OCI-LY7 (cell line): ENCODE measurements around the gene SF3A1. TPM values are rescaled to one million over a fixed set of nuclear protein-coding genes. Genes with fewer than 3 reads are reported as not detected.
"Not testable (repeated sequence)": the region's sequence is repeated elsewhere in the genome, so short reads cannot be mapped to it uniquely, and the experiment has no call there.

Source experiments
- BruUV-seq: library from RNA; stranded (reverse); fragments of 400-500 nt; replicated peaks from 2 replicates; lab custom pipeline; 2021; lab: Mats Ljungman, UMichigan
- CTCF ChIA-PET: fragments of 300-600 bp; sonication (Branson Sonifier 250); formaldehyde crosslinking; loops from one replicate; lab custom pipeline; 2022; ENCODE audit warnings: antibody characterized with exemption; ENCODE audit not compliant: unreplicated experiment; lab: Charles Lee
- POLR2A ChIA-PET: fragments of 300-600 bp; sonication (Branson Sonifier 250); formaldehyde crosslinking; loops from one replicate; lab custom pipeline; 2022; ENCODE audit warnings: antibody characterized with exemption; lab: Charles Lee
- DNase-seq: peaks from one replicate; pipeline ENCODE4 v3.0.0-alpha.2; 2015; ENCODE audit warnings: low spot score
- H2AFZ ChIP-seq: fragments of 200-600 bp; sonication (generic), shearing (Covaris generic); 2 replicates; pipeline ENCODE4 v1.6.1; 2014; ENCODE audit warnings: mild to moderate bottlenecking, antibody characterized with exemption, low read length, moderate library complexity
- H3K27ac ChIP-seq: fragments of 200-600 bp; sonication (generic); 2 replicates; pipeline ENCODE4 v1.5.1; 2014; ENCODE audit warnings: mixed run types, low read depth, mild to moderate bottlenecking, moderate library complexity, low read length, inconsistent platforms; ENCODE audit not compliant: poor library complexity, severe bottlenecking
- H3K36me3 ChIP-seq: fragments of 200-600 bp; sonication (generic); 2 replicates; pipeline ENCODE4 v1.6.1; 2014; ENCODE audit warnings: mild to moderate bottlenecking, antibody characterized with exemption, low read length, moderate library complexity, mixed read lengths; ENCODE audit not compliant: insufficient read depth
- H3K4me1 ChIP-seq: fragments of 200-600 bp; sonication (generic); 2 replicates; pipeline ENCODE4 v1.5.1; 2014; ENCODE audit warnings: mild to moderate bottlenecking, low read length; ENCODE audit not compliant: insufficient read depth, poor library complexity, severe bottlenecking
- H3K4me2 ChIP-seq: fragments of 200-600 bp; sonication (generic); 2 replicates; pipeline ENCODE4 v1.6.1; 2014; ENCODE audit warnings: mild to moderate bottlenecking, low read length
- H3K4me3 ChIP-seq: fragments of 200-600 bp; sonication (generic); 2 replicates; pipeline ENCODE4 v1.5.1; 2014; ENCODE audit warnings: mild to moderate bottlenecking, low read depth, low read length; ENCODE audit not compliant: poor library complexity, severe bottlenecking
- H3K79me2 ChIP-seq: fragments of 200-600 bp; sonication (generic); 2 replicates; pipeline ENCODE4 v1.6.1; 2016; ENCODE audit warnings: low read depth, mild to moderate bottlenecking, low read length, moderate library complexity, mixed read lengths; ENCODE audit not compliant: insufficient read depth
- H3K9me2 ChIP-seq: fragments of 200-600 bp; sonication (generic); 2 replicates; pipeline ENCODE4 v1.6.1; 2016; ENCODE audit warnings: mild to moderate bottlenecking, low read length, mixed read lengths; ENCODE audit not compliant: insufficient read depth
- H3K9me3 ChIP-seq: fragments of 200-600 bp; sonication (generic); 2 replicates; pipeline ENCODE4 v1.6.1; 2014; ENCODE audit warnings: mild to moderate bottlenecking, mixed run types, low read length, mixed read lengths
- H4K20me1 ChIP-seq: fragments of 200-600 bp; sonication (generic); 2 replicates; pipeline ENCODE4 v1.6.1; 2014; ENCODE audit warnings: mild to moderate bottlenecking, antibody characterized with exemption, low read length, moderate library complexity, mixed read lengths; ENCODE audit not compliant: insufficient read depth
- CTCF ChIP-seq: fragments of 200-600 bp; sonication (generic); conservative IDR thresholded peaks from 2 replicates; pipeline ENCODE4 v1.5.1; 2014; ENCODE audit warnings: mild to moderate bottlenecking, antibody characterized with exemption, low read length, moderate library complexity, mixed read lengths
- EZH2phosphoT487 ChIP-seq: fragments of 200-600 bp; sonication (generic); IDR thresholded peaks from 2 replicates; pipeline ENCODE4 v1.6.1; 2018; ENCODE audit warnings: low read depth, borderline replicate concordance, mild to moderate bottlenecking, mixed run types, antibody characterized with exemption, low read length, moderate library complexity, mixed read lengths
- intact Hi-C: fragments of 100-400 bp; cut with micrococcal nuclease; formaldehyde crosslinking; loops from one replicate; pipeline ENCODE4 v1.10.0; 2022; ENCODE audit not compliant: unreplicated experiment
- total RNA-seq, 2 experiments: library from RNA; depleted of rRNA in 1 of 2; stranded (reverse); fragments of >200 nt in 1 of 2; shearing (Covaris generic) in 1 of 2; gene quantifications; 2 replicates each; pipeline ENCODE4 v1.2.3, GENCODE V29; 2014 to 2022

The SF3A1 gene
- total RNA-seq, 2 experiments from 2014 or later, result 71.8 to 200 TPM

- H3K36me3 ChIP-seq, result no peaks in the 10 kb centered on the region
- H3K27ac ChIP-seq, result no peak overlapping the region
- ChIA-PET CTCF (interaction anchor here (0.6 kb wide), 1 partner anchor 395 kb away, joined by 3 read pairs; no protein-coding TSS in a partner anchor), POLR2A (interaction anchor here (0.6 to 0.7 kb wide), 3 partner anchors 16 to 335 kb away, joined by 3 read pairs; no protein-coding TSS in a partner anchor)
- no peak for TF ChIP-seq CTCF
- TF ChIP-seq EZH2phosphoT487, result no peak
- no peaks in the 10 kb centered on the region for H3K9me3 ChIP-seq
- no peaks in the 10 kb centered on the region for H3K4me1 ChIP-seq
- BruUV-seq, result no TSS peak
- intact Hi-C loops, result no loop called here
- H3K79me2 ChIP-seq, result no peaks in the 10 kb centered on the region
- H2AFZ ChIP-seq, result no peak overlapping the region
- no peaks in the 10 kb centered on the region for H3K9me2 ChIP-seq
- H3K4me2 ChIP-seq, result no peak overlapping the region
- no peak for DNase-seq
- H3K4me3 ChIP-seq, result no peak overlapping the region
- no peaks in the 10 kb centered on the region for H4K20me1 ChIP-seq
These were observed 45.5 kb upstream of the SF3A1 start for GRCh38 chr22:30402028-30402765.

- H3K9me3 ChIP-seq, H3K4me3 ChIP-seq, POLR2A ChIA-PET, H3K27ac ChIP-seq, H3K4me1 ChIP-seq, H3K4me2 ChIP-seq, H4K20me1 ChIP-seq, H3K9me2 ChIP-seq, H3K79me2 ChIP-seq, intact Hi-C loops, H2AFZ ChIP-seq, BruUV-seq, DNase-seq, H3K36me3 ChIP-seq, CTCF ChIA-PET: not testable (repeated sequence)
These were observed 44.3 kb upstream of the SF3A1 start for GRCh38 chr22:30401024-30401423.

DNA sequence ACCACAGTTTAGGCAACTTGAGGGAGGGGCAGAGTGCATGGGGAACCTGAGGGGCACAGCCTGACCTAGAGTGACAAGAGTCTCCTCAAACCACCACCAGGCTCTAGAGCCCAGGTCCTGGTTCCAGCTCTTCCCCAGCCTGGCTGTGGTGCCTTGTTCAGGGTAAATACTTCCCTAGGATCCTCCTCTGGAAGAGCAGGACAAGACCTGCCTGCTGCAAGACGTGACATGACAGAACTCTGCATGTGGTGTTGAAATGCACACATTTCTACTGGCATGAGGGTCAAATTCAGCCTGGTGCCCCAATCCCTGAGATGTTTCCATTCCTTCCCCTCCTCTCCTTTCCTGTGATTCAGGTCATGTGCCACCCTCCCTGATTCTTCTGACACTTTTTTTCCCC lies 43.5 kb upstream of the SF3A1 start:
- DNase-seq, result no peak
- no peaks in the 10 kb centered on the region for H4K20me1 ChIP-seq
- H2AFZ ChIP-seq, result no peak overlapping the region
- no peaks in the 10 kb centered on the region for H3K79me2 ChIP-seq
- no peak overlapping the region for H3K4me3 ChIP-seq
- no peaks in the 10 kb centered on the region for H3K9me2 ChIP-seq
- TF ChIP-seq EZH2phosphoT487, result no peak
- TF ChIP-seq CTCF, result no peak
- no peaks in the 10 kb centered on the region for H3K4me1 ChIP-seq
- no peaks in the 10 kb centered on the region for H3K36me3 ChIP-seq
- ChIA-PET POLR2A (no interaction called here), CTCF (no interaction called here)
- intact Hi-C loops, result no loop called here
- H3K9me3 ChIP-seq, result no peaks in the 10 kb centered on the region
- H3K4me2 ChIP-seq, result no peak overlapping the region
- H3K27ac ChIP-seq, result no peak overlapping the region
- BruUV-seq, result no TSS peak
